ENCODE results near the gene NIN. TPM values are rescaled to one million over a fixed set of nuclear protein-coding genes. Genes with fewer than 3 reads are reported as not detected.

Gene NIN
- total RNA-seq, 1 donor from 2014 or later = 25.2 TPM

GRCh38 chr14:50845166-50845565 is 14.2 kb upstream of the NIN start:
- no peak for TF ChIP-seq CTCF (IDR thresholded peaks at IDR 0.05)
- no peaks in the 10 kb centered on the region for H3K27me3 ChIP-seq
- H3K27ac ChIP-seq = no peak overlapping the region
- H3K36me3 ChIP-seq = no peaks in the 10 kb centered on the region
- no peaks in the 10 kb centered on the region for H3K9me3 ChIP-seq
- H3K4me1 ChIP-seq = no peaks in the 10 kb centered on the region
- no peak for DNase-seq (ENCODE audit: low spot score in 2 of 2)
- no peak overlapping the region for H3K4me3 ChIP-seq
- intact Hi-C loops (cut with DNase I) = no loop called here

- no peak overlapping the region for H3K4me3 ChIP-seq
- intact Hi-C loops (cut with DNase I) = no loop called here
- no peaks in the 10 kb centered on the region for H3K4me1 ChIP-seq
- H3K36me3 ChIP-seq = no peaks in the 10 kb centered on the region
- H3K9me3 ChIP-seq = no peaks in the 10 kb centered on the region
- H3K27ac ChIP-seq = no peak overlapping the region
- DNase-seq (ENCODE audit: low spot score in 2 of 2) = no peak
- H3K27me3 ChIP-seq = no peaks in the 10 kb centered on the region
- no peak for TF ChIP-seq CTCF (IDR thresholded peaks at IDR 0.05)
Observed at GRCh38 chr14:50844391-50844790, 13.4 kb upstream of the NIN start.

- no peak overlapping the region for H3K27ac ChIP-seq
- H3K4me3 ChIP-seq = no peak overlapping the region
- no peaks in the 10 kb centered on the region for H3K36me3 ChIP-seq
- intact Hi-C loops (cut with DNase I) = no loop called here
- H3K27me3 ChIP-seq = no peaks in the 10 kb centered on the region
- H3K9me3 ChIP-seq = no peaks in the 10 kb centered on the region
- DNase-seq (ENCODE audit: low spot score in 2 of 2) = no peak
- no peak for TF ChIP-seq CTCF (IDR thresholded peaks at IDR 0.05)
- no peaks in the 10 kb centered on the region for H3K4me1 ChIP-seq
Observed at GRCh38 chr14:50839691-50840090, 8.7 kb upstream of the NIN start.

GRCh38 chr14:50839048-50839447 is 8.1 kb upstream of the NIN start:
- Histone ChIP-seq H3K4me3 (no peak overlapping the region), H3K4me1 (no peaks in the 10 kb centered on the region), H3K36me3 (no peaks in the 10 kb centered on the region), H3K9me3 (no peaks in the 10 kb centered on the region), H3K27me3 (no peaks in the 10 kb centered on the region), H3K27ac (no peak overlapping the region)
- intact Hi-C loops (cut with DNase I) = no loop called here
- no peak for DNase-seq (ENCODE audit: low spot score in 2 of 2)
- no peak for TF ChIP-seq CTCF (IDR thresholded peaks at IDR 0.05)

GRCh38 chr14:50837850-50838470 is 7.0 kb upstream of the NIN start:
- Histone ChIP-seq H3K4me1 (no peaks in the 10 kb centered on the region), H3K36me3 (no peaks in the 10 kb centered on the region), H3K27ac (no peak overlapping the region), H3K27me3 (no peaks in the 10 kb centered on the region), H3K4me3 (no peak overlapping the region), H3K9me3 (no peaks in the 10 kb centered on the region)
- no peak for DNase-seq (ENCODE audit: low spot score in 2 of 2)
- intact Hi-C loops (cut with DNase I) = no loop called here
- TF ChIP-seq CTCF (IDR thresholded peaks at IDR 0.05) = no peak

GRCh38 chr14:50837271-50837670 is 6.3 kb upstream of the NIN start:
- TF ChIP-seq CTCF (IDR thresholded peaks at IDR 0.05) = no peak
- no peak overlapping the region for H3K4me3 ChIP-seq
- H3K36me3 ChIP-seq = no peaks in the 10 kb centered on the region
- no peak for DNase-seq (ENCODE audit: low spot score in 2 of 2)
- H3K27ac ChIP-seq = no peak overlapping the region
- no peaks in the 10 kb centered on the region for H3K4me1 ChIP-seq
- intact Hi-C loops (cut with DNase I) = no loop called here
- H3K27me3 ChIP-seq = no peaks in the 10 kb centered on the region
- H3K9me3 ChIP-seq = no peaks in the 10 kb centered on the region

Data from ascending aorta (tissue), 2 donors.